DOHH2 (cell line): ENCODE measurements around the gene MXRA7.

ENCODE experiments used
- H3F3A ChIP-seq: fragments of 200-600 bp; sonication (generic), shearing (Covaris generic); 2 replicates; pipeline ENCODE4 v1.6.0; 2016; ENCODE audit warnings: antibody characterized with exemption, mild to moderate bottlenecking; ENCODE audit not compliant: control insufficient read depth, insufficient read depth
- H3K27ac ChIP-seq: fragments of 200-600 bp; sonication (generic); 2 replicates; pipeline ENCODE4 v1.5.1; 2014; ENCODE audit warnings: low read depth, mild to moderate bottlenecking, low read length, moderate library complexity
- H3K27me3 ChIP-seq: fragments of 200-600 bp; sonication (generic); 2 replicates; pipeline ENCODE4 v1.6.1; 2014; ENCODE audit warnings: mild to moderate bottlenecking, low read length, mixed read lengths; ENCODE audit not compliant: control insufficient read depth
- H3K36me3 ChIP-seq: fragments of 200-600 bp; sonication (generic); 2 replicates; pipeline ENCODE4 v1.6.1; 2014; ENCODE audit warnings: mild to moderate bottlenecking, low read length, moderate library complexity, mixed read lengths; ENCODE audit not compliant: control insufficient read depth
- H3K4me1 ChIP-seq: fragments of 200-600 bp; sonication (generic); 2 replicates; pipeline ENCODE4 v1.6.1; 2014; ENCODE audit warnings: mild to moderate bottlenecking, low read length, mixed read lengths; ENCODE audit not compliant: control insufficient read depth
- H3K4me2 ChIP-seq: fragments of 200-600 bp; sonication (generic); 2 replicates; pipeline ENCODE4 v1.6.0; 2014; ENCODE audit warnings: mild to moderate bottlenecking, low read length, moderate library complexity
- H3K4me3 ChIP-seq: fragments of 200-600 bp; sonication (generic); 2 replicates; pipeline ENCODE4 v1.5.1; 2014; ENCODE audit warnings: mild to moderate bottlenecking, low read length, mixed read lengths
- H3K79me2 ChIP-seq: fragments of 200-600 bp; sonication (generic); 2 replicates; pipeline ENCODE4 v1.6.1; 2014; ENCODE audit warnings: mild to moderate bottlenecking, low read length, mixed read lengths; ENCODE audit not compliant: control insufficient read depth
- H3K9me2 ChIP-seq: fragments of 200-600 bp; sonication (generic); replicated peaks from 2 replicates; pipeline ENCODE4 v1.6.1; 2014; ENCODE audit warnings: mild to moderate bottlenecking, low read length, mixed read lengths; ENCODE audit not compliant: control insufficient read depth
- H3K9me3 ChIP-seq: fragments of 200-600 bp; sonication (generic); 2 replicates; pipeline ENCODE4 v1.6.1; 2014; ENCODE audit warnings: antibody characterized with exemption, low read length, mixed read lengths; ENCODE audit not compliant: control insufficient read depth, insufficient read depth
- H4K20me1 ChIP-seq: fragments of 200-600 bp; sonication (generic); 2 replicates; pipeline ENCODE4 v1.6.0; 2014; ENCODE audit warnings: low read depth, mild to moderate bottlenecking, antibody characterized with exemption, low read length, moderate library complexity; ENCODE audit not compliant: control insufficient read depth, insufficient read depth
- EZH2phosphoT487 ChIP-seq: fragments of 200-600 bp; sonication (generic); IDR thresholded peaks from 2 replicates; pipeline ENCODE4 v1.6.1; 2017; ENCODE audit warnings: borderline replicate concordance, mild to moderate bottlenecking, antibody characterized with exemption, low read length, moderate library complexity, mixed read lengths
- TF ChIP-seq, protein P1 (sequence below): fragments of 200-600 bp; sonication (generic); IDR thresholded peaks from one replicate; pipeline ENCODE4 v1.5.1; 2014; ENCODE audit warnings: antibody characterized with exemption, mild to moderate bottlenecking, low read depth, low read length; ENCODE audit not compliant: poor library complexity, severe bottlenecking

Gene MXRA7

DNA sequence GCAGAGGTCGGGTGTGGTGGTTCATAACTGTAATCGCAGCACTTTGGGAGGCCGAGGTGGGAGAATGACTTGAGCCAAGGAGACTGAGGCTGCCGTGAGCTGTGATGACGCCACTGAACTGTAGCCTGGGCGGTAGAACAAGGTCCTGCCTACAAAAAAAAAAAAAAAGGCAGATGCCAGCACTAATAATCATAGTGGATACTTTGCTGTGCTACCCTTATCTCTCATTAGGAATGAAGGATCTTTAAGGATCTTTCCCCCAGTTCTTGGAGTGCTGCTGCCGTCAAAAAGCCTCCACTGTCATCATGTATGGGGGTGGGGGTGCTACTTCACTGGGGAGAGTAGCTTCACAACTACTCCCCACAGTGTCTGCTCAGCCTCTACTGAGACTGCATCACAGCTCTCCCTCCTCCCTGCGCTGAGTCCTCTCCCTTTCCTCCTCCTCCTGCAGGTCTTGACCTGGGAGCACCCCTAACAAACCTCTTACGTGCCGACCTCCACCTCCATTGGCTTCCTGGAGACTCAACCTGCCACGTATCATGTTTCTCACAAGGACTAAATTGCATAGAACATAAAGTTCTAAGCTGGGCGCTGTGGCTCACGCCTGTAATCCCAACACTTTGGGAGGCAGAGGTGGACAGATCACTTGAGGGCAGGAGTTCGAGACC is 42.8 kb downstream of the MXRA7 start:
- peaks cover 8% of the 10 kb centered on the region for H3K79me2 ChIP-seq
- H3K4me1 ChIP-seq: peaks cover 17% of the 10 kb centered on the region
- no peak overlapping the region for H3K4me3 ChIP-seq
- H3F3A ChIP-seq: no peaks in the 10 kb centered on the region
- H3K4me2 ChIP-seq: no peak overlapping the region
- H3K27ac ChIP-seq: no peak overlapping the region
- no peaks in the 10 kb centered on the region for H4K20me1 ChIP-seq
- no peak for TF ChIP-seq EZH2phosphoT487
- TF ChIP-seq, protein P1, sequence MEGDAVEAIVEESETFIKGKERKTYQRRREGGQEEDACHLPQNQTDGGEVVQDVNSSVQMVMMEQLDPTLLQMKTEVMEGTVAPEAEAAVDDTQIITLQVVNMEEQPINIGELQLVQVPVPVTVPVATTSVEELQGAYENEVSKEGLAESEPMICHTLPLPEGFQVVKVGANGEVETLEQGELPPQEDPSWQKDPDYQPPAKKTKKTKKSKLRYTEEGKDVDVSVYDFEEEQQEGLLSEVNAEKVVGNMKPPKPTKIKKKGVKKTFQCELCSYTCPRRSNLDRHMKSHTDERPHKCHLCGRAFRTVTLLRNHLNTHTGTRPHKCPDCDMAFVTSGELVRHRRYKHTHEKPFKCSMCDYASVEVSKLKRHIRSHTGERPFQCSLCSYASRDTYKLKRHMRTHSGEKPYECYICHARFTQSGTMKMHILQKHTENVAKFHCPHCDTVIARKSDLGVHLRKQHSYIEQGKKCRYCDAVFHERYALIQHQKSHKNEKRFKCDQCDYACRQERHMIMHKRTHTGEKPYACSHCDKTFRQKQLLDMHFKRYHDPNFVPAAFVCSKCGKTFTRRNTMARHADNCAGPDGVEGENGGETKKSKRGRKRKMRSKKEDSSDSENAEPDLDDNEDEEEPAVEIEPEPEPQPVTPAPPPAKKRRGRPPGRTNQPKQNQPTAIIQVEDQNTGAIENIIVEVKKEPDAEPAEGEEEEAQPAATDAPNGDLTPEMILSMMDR: no peak
- no peaks in the 10 kb centered on the region; the same call in 1 of the 2 replicates for H3K9me3 ChIP-seq
- H3K36me3 ChIP-seq: peaks cover 4% of the 10 kb centered on the region; the same call in 1 of the 2 replicates
- peaks cover 18% of the 10 kb centered on the region for H3K27me3 ChIP-seq
- H3K9me2 ChIP-seq: no peaks in the 10 kb centered on the region

DNA sequence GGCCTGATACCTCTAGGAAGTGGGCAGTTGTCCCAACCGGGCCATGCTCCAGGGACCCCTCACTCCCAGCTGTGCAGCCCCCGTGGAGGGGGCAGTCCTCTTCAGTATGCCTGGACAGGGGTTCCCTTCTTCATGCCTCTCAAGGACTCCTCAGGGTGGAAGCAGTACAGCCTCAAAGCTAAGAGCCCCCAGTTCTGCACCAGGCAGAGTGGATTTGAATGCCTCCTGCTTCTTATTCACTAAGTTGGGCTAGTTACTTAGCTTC is 43.3 kb downstream of the MXRA7 start:
- Histone ChIP-seq H3F3A (no peaks in the 10 kb centered on the region), H3K9me3 (no peaks in the 10 kb centered on the region; the same call in 1 of the 2 replicates), H3K36me3 (peaks cover 4% of the 10 kb centered on the region; the same call in 1 of the 2 replicates), H3K4me1 (peaks cover 12% of the 10 kb centered on the region), H3K79me2 (peaks cover 6% of the 10 kb centered on the region), H4K20me1 (no peaks in the 10 kb centered on the region), H3K9me2 (no peaks in the 10 kb centered on the region), H3K27ac (no peak overlapping the region), H3K4me2 (no peak overlapping the region), H3K4me3 (no peak overlapping the region), H3K27me3 (peaks cover 18% of the 10 kb centered on the region)
- no peak for TF ChIP-seq EZH2phosphoT487
- TF ChIP-seq, protein P1: no peak

DNA sequence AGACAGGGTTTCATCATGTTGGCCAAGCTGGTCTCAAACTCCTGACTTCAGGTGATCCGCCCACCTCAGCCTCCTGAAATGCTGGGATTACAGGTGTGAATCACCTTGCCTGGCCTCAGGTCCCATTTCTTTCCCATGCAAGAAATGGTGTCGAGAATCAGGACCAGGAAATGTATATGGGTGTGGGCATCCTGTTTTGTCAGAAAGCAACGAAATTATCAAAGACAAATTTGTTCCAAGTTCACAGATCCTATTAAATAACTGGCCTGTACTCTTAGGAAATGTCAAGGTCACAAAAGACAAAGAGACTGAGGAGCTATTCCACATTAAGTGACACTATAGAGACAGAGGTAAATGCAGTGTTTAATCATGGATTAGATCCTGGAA is 50.1 kb downstream of the MXRA7 start:
- H3K9me2 ChIP-seq: no peaks in the 10 kb centered on the region
- no peaks in the 10 kb centered on the region for H3K79me2 ChIP-seq
- H3K4me1 ChIP-seq: no peaks in the 10 kb centered on the region
- no peak overlapping the region for H3K27ac ChIP-seq
- no peak overlapping the region for H3K4me2 ChIP-seq
- no peaks in the 10 kb centered on the region for H3F3A ChIP-seq
- H3K27me3 ChIP-seq: peaks cover 13% of the 10 kb centered on the region
- no peaks in the 10 kb centered on the region for H4K20me1 ChIP-seq
- H3K4me3 ChIP-seq: no peak overlapping the region
- H3K36me3 ChIP-seq: no peaks in the 10 kb centered on the region
- H3K9me3 ChIP-seq: no peaks in the 10 kb centered on the region
- TF ChIP-seq EZH2phosphoT487: no peak
- TF ChIP-seq, protein P1: no peak
